ENCODE data around the gene FBXL17. TPM values are rescaled to one million over a fixed set of nuclear protein-coding genes. Genes with fewer than 3 reads are reported as not detected.

Gene FBXL17
- total RNA-seq, 2 donors from 2014 or later = 24.8 to 58.2 TPM

DNA sequence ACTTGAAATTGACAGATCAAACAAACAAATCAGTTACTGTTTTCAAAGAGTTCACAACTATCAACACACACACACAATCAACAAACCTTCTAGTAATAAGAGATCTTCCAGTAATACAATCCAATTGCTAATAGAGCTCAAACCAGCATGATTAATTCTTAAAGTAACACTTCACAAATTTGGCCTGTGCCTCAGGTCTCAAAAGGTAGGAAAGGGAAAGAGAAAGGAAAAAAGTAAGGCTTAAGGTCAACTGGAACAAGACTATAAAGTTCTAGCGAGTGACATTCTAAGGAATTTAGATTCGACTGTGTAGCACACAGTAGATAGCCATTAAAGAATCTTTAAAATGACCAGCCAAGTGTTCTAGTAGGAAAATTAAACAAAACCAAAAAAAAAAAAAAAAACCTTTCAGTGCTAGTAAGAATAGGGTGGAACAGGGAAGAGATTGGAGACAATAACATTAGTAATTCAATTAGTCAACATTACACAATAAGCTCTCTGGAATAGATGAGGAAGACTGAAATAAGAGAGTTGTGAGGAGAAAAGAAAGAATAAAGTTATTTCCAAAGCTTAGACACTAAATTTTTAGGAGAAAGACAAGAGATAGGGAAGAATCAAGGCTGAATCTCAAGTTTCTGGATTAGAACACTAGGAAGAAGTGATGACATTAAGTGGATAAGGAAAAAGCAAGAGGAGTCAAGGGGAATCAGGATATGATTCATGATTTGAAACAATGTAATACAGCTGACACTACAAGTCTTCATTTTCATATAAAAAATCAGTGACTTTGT is 86.1 kb downstream of the FBXL17 start:
- ATAC-seq (ENCODE audit: insufficient number of reproducible peaks, low FRiP score, low read depth) (no peak), DNase-seq (ENCODE audit: low spot score) (no peak)
- Histone ChIP-seq H3K27ac (no peak overlapping the region), H3K4me3 (no peak overlapping the region), H3K27me3 (replicated peaks; ENCODE audit: insufficient read depth) (no peaks in the 10 kb centered on the region), H3K9me3 (no peaks in the 10 kb centered on the region), H3K4me1 (ENCODE audit: control insufficient read depth in 1 of 2, low read depth in 2 of 2) (peaks cover 0 to 3% of the 10 kb centered on the region in 2 donors), H3K36me3 (no peaks in the 10 kb centered on the region)
- TF ChIP-seq, protein P1, sequence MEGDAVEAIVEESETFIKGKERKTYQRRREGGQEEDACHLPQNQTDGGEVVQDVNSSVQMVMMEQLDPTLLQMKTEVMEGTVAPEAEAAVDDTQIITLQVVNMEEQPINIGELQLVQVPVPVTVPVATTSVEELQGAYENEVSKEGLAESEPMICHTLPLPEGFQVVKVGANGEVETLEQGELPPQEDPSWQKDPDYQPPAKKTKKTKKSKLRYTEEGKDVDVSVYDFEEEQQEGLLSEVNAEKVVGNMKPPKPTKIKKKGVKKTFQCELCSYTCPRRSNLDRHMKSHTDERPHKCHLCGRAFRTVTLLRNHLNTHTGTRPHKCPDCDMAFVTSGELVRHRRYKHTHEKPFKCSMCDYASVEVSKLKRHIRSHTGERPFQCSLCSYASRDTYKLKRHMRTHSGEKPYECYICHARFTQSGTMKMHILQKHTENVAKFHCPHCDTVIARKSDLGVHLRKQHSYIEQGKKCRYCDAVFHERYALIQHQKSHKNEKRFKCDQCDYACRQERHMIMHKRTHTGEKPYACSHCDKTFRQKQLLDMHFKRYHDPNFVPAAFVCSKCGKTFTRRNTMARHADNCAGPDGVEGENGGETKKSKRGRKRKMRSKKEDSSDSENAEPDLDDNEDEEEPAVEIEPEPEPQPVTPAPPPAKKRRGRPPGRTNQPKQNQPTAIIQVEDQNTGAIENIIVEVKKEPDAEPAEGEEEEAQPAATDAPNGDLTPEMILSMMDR (IDR thresholded peaks at IDR 0.05) = no peak

DNA sequence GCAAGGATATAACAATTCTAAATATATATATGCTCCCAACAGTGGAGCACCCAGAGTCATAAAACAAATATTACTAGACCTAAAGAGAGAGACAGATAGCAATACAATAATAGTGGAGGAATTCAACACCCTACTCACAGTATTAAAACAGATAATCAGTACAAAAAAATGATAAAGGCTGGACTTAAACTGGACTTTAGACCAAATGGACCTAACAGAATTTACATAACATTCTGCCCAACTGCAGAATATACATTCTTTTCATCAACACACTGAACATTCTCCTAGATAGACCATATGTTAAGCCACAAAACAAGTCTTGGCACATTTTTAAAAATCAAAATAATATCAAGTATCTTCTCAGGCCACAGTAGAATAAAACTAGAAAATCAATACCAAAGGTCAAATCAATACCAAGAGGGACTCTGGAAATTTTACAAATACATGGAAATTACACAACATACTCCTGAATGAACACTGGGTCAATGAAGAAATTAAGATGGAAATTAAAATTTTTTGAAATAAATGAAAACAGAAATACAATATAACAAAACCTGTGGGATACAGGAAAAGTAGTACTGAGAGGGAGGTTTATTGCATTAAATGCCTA is 100.8 kb downstream of the FBXL17 start:
- Histone ChIP-seq H3K9me3 (no peaks in the 10 kb centered on the region), H3K27me3 (replicated peaks; ENCODE audit: insufficient read depth) (no peaks in the 10 kb centered on the region), H3K4me1 (ENCODE audit: control insufficient read depth in 1 of 2, low read depth in 2 of 2) (peaks cover 0 to 17% of the 10 kb centered on the region in 2 donors), H3K36me3 (peaks cover 2% of the 10 kb centered on the region), H3K27ac (no peak overlapping the region), H3K4me3 (no peak overlapping the region)
- ATAC-seq (ENCODE audit: insufficient number of reproducible peaks, low FRiP score, low read depth) = no peak
- DNase-seq (ENCODE audit: low spot score) = no peak
- TF ChIP-seq, protein P1 (IDR thresholded peaks at IDR 0.05) = no peak

DNA sequence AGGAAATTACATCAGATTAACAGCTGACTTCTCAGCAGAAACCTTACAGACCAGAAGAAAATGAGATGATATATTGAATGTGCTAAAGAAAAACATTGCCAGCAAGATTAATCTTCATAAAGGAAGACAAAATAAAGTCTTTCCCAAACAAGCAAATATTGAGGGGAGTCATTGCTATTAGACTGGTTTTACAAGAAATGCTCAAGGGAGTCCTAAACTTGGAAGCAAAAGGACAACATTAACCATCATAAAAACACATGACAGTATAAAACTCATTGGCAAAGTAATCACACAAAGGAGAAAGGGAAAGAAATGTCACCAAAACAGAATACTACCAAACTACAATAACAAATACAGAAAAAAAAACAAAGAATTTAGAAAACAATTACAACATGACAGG is 101.7 kb downstream of the FBXL17 start:
- Histone ChIP-seq H3K27me3 (replicated peaks; ENCODE audit: insufficient read depth) (no peaks in the 10 kb centered on the region), H3K36me3 (peaks cover 2% of the 10 kb centered on the region), H3K4me1 (ENCODE audit: control insufficient read depth in 1 of 2, low read depth in 2 of 2) (peaks cover 0 to 17% of the 10 kb centered on the region in 2 donors), H3K27ac (no peak overlapping the region), H3K4me3 (no peak overlapping the region), H3K9me3 (no peaks in the 10 kb centered on the region)
- ATAC-seq (ENCODE audit: insufficient number of reproducible peaks, low FRiP score, low read depth) (no peak), DNase-seq (ENCODE audit: low spot score) (no peak)
- TF ChIP-seq, protein P1 (IDR thresholded peaks at IDR 0.05) = no peak

DNA sequence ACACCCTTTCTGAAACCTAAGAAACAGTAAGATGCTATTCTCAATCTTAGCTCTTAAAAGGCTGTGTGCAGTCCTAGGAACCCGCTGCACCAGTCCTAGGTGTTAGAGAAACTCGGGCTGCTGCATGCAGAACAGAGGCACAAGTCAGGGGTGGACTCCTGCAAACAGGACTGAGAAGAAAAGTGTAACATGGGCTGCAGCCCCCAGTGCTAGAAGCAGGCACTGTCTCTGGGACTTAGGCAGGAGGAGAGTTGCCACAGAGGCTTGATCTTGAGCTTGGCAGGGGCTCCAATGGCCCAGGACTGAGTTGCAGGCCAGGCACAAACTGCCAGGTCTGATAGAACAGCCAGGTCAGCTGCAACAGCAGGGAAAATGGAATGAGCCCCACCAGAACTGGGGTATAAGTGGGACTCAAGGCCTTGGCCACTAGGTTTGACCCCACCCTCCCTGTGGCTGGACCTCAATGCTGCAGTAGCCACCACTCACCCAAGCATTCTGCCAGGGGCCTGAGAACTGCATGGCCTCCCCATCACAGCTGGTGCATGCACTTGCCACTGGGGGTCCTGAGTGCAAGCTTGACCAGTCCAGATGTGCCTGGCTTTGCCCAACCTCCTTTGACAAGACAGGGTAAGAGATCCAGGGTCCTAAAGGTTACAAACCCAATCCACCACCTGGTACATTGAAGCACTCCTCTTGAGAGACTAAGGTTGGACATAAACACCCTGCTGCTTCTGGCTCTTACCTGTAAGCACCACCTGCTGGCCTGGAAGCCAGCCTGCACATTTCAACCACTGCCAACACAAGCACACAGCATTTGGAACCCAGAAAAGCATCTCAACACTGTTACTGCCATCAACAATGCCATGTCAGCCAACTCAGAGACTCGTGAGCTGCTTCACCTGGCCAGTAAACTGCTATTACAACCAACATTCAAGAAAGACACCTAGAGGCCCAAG is 103.3 kb downstream of the FBXL17 start:
- no peak overlapping the region for H3K27ac ChIP-seq
- ATAC-seq (ENCODE audit: insufficient number of reproducible peaks, low FRiP score, low read depth) (no peak), DNase-seq (ENCODE audit: low spot score) (no peak)

More for the DNA sequence above, 103.3 kb downstream of the FBXL17 start:
- TF ChIP-seq, protein P1 (IDR thresholded peaks at IDR 0.05) = no peak
- H3K9me3 ChIP-seq = no peaks in the 10 kb centered on the region
- no peaks in the 10 kb centered on the region for H3K27me3 ChIP-seq (replicated peaks; ENCODE audit: insufficient read depth)
- no peaks in the 10 kb centered on the region for H3K36me3 ChIP-seq
- H3K4me3 ChIP-seq = no peak overlapping the region
- H3K4me1 ChIP-seq (ENCODE audit: control insufficient read depth in 1 of 2, low read depth in 2 of 2) = peaks cover 0 to 17% of the 10 kb centered on the region in 2 donors
